ENCODE data around the gene TBC1D20.
A peak's percentile ranks its signal among the peaks of the same experiment; 100 is the strongest.
"Not testable (repeated sequence)": the region's sequence is repeated elsewhere in the genome, so short reads cannot be mapped to it uniquely, and the experiment has no call there.

TBC1D20 gene, protein sequence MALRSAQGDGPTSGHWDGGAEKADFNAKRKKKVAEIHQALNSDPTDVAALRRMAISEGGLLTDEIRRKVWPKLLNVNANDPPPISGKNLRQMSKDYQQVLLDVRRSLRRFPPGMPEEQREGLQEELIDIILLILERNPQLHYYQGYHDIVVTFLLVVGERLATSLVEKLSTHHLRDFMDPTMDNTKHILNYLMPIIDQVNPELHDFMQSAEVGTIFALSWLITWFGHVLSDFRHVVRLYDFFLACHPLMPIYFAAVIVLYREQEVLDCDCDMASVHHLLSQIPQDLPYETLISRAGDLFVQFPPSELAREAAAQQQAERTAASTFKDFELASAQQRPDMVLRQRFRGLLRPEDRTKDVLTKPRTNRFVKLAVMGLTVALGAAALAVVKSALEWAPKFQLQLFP

DNA sequence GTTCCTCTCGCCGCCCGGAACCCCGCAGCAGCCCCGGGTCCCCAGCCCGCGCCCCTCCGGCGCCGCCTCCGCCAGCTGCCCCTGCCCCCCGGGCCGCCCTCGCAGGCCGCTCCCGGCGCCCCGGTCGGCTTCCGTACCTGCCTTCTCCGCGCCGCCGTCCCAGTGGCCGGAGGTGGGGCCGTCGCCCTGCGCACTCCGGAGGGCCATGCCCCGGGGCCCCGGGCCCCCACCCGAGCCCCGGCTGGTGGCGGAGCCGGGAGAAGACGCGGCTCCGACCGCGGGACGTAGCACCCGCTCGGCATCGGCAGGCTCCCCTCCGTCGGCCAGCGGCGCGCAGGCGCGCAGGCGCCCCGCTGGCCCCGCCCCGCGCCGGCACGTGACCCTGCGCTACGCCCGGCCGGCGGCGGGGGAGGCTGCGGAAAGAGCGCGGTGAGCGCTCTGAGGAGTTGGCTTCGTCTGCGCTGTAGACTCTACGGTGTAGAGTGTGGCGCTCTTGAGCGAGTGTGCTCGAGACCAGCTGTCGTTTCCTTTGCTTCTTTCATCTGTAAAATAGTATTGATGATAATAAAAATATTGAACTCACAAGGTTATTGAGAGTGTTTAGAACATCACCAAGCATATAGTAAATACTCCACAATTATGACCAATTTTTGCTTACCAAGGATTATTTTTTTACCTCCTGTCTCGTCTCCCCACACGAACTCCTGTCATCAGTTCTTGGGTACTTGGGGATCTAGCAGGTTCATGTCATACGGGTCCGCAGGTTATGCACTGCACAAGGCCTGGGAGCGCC lies at the start of gene TBC1D20:
TBC1D20 (minus strand) TSS at position 335 of the 793 bp plus-strand sequence; CDS start at position 207, 128 bp downstream.
- DNase-seq: peak; percentile 85

DNA sequence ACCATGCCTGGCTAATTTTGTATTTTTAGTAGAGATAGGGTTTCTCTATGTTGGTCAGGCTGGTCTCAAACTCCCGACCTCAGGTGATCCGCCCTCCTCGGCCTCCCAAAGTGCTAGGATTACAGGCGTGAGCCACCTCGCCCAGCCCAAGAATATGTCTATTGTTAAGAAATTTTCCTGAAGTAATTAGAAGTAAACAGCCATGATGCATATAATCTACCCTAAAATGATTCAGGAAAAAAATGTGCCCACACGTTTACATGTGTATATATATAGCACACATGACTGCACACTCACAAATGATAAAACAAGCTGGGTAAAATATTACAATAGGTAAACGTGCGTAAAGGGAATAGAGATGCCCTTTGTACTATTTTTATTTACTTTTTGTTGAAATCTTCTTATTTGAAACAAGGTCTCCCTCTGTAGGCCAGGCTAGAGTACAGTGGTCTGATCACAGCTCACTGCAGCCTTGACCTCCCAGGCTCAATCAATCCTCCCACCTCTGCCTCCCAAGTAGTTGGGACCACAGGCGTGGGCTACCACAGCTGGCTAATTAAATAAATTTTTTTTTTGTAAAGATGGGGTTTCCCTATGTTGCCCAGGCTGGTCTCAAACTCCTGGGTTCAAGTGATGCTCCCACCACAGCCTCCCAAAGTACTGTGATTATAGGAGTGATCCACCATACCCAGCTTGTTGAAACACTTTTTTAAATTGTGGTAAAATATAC lies 48.2 kb upstream of the TBC1D20 start:
- not testable (repeated sequence) for DNase-seq

DNA sequence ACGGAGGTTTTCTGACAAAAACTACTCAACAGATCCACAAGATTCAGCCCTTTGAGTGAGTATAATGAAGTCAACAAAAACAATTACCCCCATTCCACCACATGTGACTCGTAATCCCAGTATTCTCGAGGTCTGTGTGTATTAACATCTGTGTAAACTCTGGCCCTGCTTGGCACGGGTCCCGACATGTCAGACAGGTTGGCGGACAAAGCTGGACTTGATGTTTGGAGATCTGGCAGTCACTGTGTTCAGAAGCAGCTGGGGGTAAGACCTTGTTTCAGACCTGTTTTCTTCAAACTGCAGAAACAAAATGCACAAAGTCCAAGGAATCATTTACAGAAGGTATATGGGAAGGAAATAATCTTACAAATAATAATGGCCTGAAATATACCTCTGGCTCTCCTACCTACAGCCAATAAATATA lies 46.0 kb upstream of the TBC1D20 start:
- DNase-seq: not testable (repeated sequence)

DNA sequence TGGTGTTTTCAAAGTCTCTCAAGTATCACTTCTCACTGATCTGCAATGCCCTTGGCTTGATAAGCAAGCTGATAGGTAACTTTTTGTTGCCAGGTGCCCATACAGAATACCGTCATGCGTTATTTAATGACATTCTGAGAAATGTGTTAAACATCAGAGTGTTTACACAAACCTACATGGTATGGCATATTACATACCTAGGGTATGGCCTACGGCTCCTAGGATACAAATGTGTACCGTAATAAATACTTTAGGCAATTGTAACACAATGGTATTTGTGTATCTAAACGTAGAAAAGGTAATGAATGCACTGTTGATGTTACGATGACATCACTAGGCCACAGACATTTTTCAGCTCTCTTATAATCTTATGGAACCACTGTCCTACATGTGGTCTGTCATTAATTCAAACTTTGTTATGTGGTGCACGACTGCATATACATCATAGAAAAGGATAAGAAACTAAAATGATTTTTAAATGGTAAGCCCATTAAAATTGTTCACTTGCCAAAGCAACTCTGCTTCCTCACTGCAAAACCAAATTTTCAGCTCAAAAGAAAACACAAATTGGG lies 45.5 kb upstream of the TBC1D20 start:
- no peak for DNase-seq

DNA sequence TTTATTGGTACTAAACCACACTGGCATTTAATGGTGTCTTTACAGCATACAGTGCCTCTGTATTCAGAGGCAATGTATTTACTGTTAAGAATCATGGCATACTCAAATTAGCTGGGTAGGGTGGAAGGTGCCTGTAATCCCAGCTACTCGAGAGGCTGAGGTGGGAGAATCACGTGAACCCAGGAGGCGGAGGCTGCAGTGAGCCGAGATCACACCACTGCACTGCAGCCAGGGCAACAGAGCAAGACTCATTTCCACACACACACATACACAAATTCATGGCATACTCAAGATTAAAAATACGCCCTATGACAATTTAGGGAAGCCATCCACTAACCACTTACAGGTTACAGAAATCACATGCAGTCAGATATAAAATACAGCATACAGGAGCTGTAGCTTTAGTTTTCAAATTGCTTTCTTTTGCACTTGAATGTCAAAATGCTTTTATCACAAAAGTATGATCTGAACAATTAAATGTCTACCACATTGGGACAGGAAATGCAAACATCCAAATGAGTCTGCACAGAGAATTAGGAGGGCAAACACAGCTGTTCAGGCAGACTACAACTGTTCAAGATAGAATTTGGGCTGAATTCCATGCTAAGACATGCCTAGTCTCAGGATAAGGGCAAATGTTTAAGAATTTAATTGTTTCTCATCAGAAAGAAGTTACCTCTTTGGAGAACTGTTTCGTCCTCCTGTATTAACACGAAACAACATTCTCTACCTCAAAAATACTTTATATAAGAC lies 44.8 kb upstream of the TBC1D20 start:
- DNase-seq: no peak

DNA sequence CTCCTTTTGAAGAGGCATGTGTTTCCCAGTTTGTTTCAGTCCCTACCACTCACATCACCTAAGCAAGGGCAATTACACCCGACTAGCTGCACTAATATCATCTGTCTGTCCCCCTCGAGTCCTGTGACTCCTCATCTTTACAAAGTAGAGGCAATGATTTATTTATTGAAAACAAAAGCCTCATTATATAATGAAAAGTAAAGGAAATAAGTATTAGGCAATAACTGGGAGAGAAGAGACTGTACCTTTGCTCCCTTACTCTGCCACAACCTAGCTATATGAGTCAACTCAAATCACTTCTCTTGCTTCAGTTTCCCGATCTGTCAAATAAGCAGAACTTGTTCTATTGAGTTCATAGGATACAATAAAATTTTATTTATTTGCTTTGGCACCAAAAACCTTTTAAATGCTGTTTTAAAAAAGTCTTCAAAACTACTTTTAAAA lies 42.3 kb upstream of the TBC1D20 start:
- no peak for DNase-seq

DNA sequence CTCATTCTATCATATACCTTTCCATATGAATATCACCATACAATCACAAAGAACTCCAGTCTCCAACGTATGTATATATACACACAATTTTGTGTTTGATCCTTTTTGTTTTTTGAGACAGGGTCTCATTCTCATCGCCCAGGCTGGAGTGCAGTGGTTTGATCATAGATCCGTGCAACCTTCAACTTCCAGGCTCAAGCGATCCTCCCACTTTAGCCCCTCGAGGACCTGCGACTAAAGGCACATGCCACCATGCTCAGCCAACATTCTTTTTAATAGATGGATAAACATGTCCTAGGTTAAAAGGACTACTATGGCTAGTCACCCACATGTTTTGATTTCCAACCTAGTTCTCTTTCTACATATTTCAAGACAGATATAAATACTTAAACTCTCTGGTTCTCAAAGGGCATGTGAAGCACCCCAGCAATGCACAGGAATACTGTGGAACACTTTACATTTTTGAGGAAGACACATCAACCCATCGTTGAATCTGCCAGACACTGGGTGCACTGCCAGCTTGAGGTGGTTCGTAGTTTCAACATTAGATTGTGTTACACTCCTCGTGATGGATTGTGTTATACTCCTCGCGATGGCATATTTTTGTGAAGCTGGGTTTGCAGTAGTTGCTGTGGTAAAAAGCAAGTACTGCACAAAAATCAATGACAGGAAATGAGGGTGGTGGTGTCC lies 40.9 kb upstream of the TBC1D20 start:
- no peak for DNase-seq

DNA sequence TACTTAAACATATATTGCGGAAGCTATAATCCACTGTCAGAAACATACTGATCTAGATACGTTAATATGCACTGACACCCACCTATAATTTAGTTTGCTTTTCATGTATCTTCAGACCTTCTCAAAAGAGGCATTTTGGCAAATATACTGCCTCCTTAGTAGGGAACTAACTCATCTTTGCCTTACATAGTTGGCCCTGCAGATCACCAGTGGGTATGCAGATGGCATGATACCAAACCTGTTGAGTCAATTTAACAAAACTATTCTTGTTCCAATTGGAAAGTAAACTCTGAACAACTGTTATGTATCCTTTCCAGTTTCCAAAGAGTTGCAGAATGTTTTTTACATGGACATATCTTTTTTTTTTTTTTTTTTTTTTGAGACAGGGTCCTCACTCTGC lies 35.6 kb upstream of the TBC1D20 start:
- DNase-seq: no peak

DNA sequence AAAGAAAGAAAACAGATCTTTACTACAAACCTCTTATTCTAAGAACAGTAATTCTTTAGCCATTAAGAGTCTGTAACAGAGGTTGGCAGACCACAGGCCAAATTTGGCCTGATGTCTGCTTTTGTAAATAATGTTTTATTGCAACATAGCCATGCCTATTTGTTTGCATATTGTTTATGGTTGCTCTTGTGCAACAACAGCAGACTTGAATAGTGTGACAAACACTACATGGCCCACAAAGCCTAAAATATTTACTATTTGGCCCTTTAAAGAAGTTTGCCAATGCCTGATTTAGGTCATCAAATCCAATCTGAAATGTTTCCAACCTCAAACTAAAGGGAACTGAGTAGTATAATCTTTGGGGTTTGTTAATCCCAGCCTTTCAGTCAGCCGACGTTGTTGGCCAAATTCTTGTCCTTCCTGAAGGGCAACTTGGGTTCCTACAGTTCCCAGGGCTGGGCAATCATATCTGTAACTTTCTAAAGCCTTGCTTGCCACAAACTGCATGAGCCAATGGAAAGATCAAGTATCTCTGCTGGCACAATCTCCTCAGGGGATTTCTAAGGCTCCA lies 33.9 kb upstream of the TBC1D20 start:
- no peak for DNase-seq

DNA sequence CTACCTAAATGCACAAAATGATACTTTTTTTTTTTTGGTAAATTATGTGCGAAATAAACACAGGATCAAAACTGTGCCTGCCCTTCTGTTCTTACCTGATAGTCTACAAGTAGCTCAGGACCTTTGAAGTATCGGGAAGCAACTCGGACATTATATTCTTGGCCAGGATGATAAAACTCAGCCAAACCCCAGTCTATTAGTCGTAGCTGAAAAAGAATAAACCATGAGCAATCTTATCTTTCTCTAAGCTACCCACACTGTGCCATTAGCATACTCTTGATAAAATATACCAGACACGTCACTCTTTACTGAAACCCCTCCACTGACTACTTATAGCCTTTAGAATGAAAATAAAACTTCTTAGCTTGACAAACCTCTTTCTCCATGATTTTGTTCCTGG lies 29.8 kb upstream of the TBC1D20 start:
- no peak for DNase-seq

DNA sequence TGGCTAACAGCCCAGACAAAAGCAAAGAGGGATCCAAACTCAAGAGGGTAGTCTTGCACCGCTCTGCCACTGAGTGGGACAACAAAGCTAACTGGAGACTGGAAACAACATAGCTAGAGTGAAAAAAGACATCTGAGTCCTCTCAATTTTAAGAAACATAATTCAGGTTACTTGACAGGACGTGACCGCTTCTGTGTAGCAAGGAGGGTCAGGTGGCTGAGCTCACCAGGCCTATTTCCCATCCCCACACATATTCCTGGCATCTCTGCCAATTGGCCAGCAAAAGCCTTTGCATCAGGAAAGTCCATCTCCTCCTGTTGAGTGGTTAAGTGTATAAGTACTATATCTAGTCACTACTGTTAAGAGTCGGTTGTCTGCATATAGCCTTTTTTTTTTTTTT lies 25.3 kb upstream of the TBC1D20 start:
- no peak for DNase-seq

DNA sequence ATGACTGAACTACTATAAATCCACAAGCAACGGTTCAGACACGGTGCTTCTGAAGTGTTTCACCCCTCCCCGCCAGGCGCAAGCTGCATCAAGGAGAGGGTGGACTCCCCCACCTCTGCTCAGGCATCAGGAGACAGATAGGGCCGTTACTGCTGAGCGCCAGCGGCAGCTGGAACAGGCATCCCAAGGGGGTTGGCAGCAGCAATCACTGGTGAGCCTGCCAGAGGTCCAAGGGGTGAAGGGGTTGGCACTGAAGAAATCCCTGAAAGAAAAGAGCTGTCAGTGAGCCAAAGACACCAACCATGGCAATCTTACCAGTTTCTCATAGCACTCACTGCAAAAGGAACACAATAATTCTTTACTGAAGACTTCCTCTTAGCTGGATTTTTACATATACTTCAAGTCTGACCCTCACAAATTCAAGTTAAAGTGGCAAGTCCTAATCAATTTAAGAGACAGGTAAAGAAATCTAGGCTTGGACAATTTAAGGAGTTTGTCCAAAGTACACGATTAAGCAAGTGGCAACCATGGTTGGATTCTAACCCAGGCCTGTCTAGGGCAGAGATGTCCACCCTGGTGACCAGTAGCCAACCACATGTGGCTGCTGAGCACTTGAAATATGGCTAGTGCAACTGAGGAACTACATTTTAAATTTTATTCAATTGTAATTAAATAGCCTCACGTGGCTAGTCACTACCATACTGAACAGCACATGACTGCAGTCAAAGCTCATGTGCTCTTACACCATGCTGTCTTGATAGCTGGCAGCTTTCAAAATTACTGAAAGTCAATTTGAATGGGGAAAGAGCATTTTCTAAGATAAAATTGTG lies 21.7 kb upstream of the TBC1D20 start:
- DNase-seq: no peak

DNA sequence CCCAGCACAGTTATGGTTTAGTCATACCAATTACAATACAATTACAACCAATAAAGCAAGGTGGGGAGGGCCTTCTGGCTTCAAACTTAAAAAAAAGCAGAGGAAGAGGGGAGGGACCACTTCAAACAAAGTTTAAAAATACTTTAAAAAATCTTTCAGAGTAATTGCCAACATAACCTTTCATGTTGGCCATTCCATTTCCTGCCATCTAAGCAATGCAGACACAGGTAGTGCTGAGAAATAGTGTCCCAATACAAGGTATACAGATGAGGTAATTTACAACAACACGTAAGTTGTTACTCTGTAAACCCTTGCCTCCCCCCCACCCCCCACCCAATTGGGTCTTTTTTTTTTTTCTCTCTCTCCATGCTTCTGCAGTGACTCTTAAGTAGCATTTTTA lies 18.8 kb upstream of the TBC1D20 start:
- no peak for DNase-seq

DNA sequence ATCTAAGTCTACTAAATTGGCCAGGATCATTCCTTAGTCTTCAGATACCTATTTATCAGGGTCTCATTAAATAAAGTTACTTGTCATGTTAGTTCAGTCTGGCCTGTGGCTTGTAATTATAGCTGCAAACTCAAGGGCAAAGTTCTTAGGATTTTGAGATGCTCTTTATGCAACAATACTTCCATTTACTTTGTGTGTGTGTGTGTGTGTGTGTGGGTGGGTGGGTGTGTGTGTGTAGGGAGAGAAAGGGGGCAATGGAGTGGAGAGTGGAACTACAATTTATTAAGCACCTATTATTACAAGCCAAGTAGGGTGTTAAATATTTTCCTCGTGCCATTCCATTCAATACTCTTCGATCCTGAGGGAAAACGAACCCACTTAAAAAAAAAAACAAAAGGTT lies 17.7 kb upstream of the TBC1D20 start:
- no peak for DNase-seq

DNA sequence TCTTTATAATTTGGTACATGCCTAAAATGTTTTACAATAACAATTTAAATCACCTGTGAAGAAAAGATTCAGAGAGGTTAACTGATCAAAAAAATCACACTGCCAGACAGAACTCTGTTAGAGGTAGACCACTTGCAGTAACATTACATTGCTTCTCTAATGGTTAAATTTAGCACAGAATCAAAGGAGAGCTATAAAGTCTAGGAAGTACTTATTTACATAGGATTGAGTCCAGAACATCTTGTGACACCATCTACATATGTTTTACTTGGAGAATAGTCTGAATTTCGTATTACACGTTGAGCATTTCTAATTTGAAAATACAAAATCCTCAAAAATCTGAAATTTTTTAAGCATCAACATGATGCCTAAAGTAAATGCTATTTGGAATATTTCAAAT lies 17.2 kb upstream of the TBC1D20 start:
- no peak for DNase-seq

DNA sequence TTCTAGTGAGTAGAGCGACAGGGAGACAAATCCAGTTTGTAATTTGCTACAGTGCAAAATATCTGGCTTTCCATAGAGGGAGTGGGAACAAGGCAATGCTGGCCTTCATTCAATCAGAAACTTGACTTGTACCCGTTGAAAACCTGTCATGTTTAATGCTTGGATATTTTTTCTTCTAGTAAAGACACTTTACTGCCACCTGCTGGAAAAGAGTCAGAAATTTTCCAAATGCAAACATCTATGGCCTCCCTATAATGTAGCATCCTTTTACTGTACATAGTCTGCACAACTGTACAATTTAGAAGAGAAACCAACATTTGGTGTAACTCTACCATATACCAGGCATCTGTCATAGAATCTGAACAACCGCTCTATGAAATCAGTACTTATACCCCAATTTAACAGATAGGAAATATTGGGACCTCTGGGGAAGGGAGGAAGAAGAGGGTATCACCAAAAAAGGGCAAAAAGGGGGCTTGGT lies 16.7 kb upstream of the TBC1D20 start:
- DNase-seq: no peak

DNA sequence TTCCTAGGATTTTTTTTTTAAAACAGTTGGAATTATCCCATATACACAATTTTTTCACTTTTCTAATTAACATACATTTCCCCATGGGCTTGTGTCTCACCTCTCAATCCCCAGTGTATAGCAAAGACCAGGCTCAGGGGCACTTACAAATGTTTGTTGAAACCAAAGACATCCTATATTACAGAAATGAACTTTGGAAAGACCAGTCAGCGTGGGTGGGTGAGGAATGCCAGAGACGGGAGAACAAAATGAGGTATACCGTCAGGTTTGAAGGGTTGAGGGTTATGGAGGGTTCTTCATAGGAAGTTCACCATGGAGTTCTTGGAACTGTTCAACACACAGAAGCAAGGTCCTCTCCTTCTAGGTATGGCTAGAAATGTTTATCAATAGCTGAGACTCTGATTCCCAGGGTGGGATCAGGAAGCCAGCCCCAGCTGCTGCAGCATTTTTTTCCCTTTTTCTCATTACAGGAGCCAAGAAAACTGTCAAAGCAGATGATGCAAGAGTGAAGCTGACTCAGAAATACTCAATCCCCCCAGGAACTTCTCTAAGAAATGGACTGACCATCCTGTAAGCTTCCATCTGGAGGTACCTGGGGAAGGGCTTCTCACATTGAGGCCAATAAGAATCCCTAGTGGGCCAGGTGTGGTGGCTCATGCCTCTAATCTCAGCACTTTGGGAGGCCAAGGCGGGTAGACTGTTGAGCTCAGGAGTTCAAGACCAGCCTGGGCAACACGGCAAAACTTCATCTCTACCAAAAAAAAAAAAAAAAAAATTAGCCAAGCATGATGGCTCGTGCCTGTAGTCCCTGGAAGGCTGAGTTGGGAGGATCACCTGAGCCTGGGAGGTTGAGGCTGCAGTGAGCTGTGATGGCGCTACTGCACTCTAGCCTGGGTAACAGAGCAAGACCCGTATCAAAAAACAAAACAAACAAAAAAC lies 15.9 kb upstream of the TBC1D20 start:
- no peak for DNase-seq

DNA sequence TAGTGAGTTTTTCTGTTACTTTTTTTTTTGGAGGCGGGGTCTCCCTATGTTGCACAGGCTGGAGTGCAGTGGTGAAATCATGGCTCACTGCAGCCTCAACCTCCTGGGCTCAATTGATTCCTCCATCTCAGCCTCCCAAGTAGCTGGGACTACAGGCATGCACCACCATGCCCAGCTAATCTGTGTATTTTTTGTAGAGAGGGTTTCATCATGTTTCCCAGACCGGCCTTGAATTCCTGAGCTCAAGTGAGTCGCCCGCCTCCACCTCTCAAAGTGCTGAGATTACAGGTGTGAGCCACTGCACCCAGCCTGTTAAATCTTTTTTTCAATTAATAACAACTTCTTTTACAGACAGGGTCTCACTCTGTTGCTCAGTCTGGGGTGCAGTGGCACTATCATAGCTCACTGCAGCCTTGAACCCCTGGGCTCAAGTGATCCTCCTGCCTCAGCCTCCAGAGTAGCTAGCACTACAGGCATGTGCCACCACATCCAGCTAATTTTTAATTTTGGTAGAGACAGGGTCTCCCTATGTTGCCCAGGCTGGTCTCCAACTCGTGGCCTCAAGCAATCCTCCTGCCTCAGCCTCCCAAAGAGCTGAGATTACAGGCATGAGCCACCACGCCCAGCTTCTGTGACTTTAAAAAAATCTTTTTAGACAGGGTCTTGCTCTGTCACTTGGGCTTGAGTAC lies 14.4 kb upstream of the TBC1D20 start:
- DNase-seq: not testable (repeated sequence)
